Stimulated activated CD4-positive, alpha-beta T cell treated with anti-CD3 and anti-CD28 coated beads, Interleukin-4, amount 100 ng/mL, for 24 hours (primary cell): ENCODE results near the gene MICAL2.
A peak's percentile ranks its signal among the peaks of the same experiment; 100 is the strongest.

Experiments used
- DNase-seq: peaks from one replicate; pipeline ENCODE4 v3.0.0-alpha.2; 2020

MICAL2 gene

GRCh38 chr11:12212821-12213185 lies 102.4 kb downstream of the MICAL2 start:
- DNase-seq, result no peak

GRCh38 chr11:12213883-12214282 lies 103.5 kb downstream of the MICAL2 start:
- DNase-seq, result no peak

- DNase-seq, result no peak
Observed at GRCh38 chr11:12214751-12215150, 104.4 kb downstream of the MICAL2 start.

- DNase-seq, result no peak
Observed at GRCh38 chr11:12215181-12215593, 104.8 kb downstream of the MICAL2 start.

- DNase-seq, result no peak
Observed at GRCh38 chr11:12216041-12216451, 105.7 kb downstream of the MICAL2 start.

- no peak for DNase-seq
Observed at GRCh38 chr11:12216671-12217374, 106.4 kb downstream of the MICAL2 start.

- no peak for DNase-seq
Observed at GRCh38 chr11:12217879-12218278, 107.5 kb downstream of the MICAL2 start.

GRCh38 chr11:12218909-12219308 lies 108.5 kb downstream of the MICAL2 start:
- no peak for DNase-seq

GRCh38 chr11:12219757-12220156 lies 109.4 kb downstream of the MICAL2 start:
- no peak for DNase-seq

- DNase-seq, result no peak
Observed at GRCh38 chr11:12220305-12220704, 109.9 kb downstream of the MICAL2 start.

GRCh38 chr11:12221051-12221535 lies 110.7 kb downstream of the MICAL2 start:
- no peak for DNase-seq

GRCh38 chr11:12222055-12222792 lies 111.8 kb downstream of the MICAL2 start:
- DNase-seq, result no peak

- peak; percentile 17 for DNase-seq
Observed at GRCh38 chr11:12223771-12224536, 113.6 kb downstream of the MICAL2 start.

GRCh38 chr11:12224537-12224893 lies 114.1 kb downstream of the MICAL2 start:
- DNase-seq, result peak; percentile 87

GRCh38 chr11:12225046-12225739 lies 114.8 kb downstream of the MICAL2 start:
- no peak for DNase-seq

GRCh38 chr11:12226093-12226492 lies 115.7 kb downstream of the MICAL2 start:
- no peak for DNase-seq

- DNase-seq, result no peak
Observed at GRCh38 chr11:12229450-12230229, 119.2 kb downstream of the MICAL2 start.

GRCh38 chr11:12232160-12232559 lies 121.8 kb downstream of the MICAL2 start:
- no peak for DNase-seq

- DNase-seq, result no peak
Observed at GRCh38 chr11:12232817-12233601, 122.6 kb downstream of the MICAL2 start.

- no peak for DNase-seq
Observed at GRCh38 chr11:12233602-12233925, 123.2 kb downstream of the MICAL2 start.

GRCh38 chr11:12234221-12234620 lies 123.8 kb downstream of the MICAL2 start:
- DNase-seq, result no peak

GRCh38 chr11:12235080-12235479 lies 124.7 kb downstream of the MICAL2 start:
- no peak for DNase-seq
